Trophoblast cell (in vitro differentiated cells and primary cell): ENCODE measurements around the gene PAX5.

ENCODE experiments used
- DNase-seq, 2 donors: peaks; one replicate each; pipeline ENCODE4 v3.0.0-alpha.2; 2016
- H2AFZ ChIP-seq: 2 replicates; pipeline ENCODE4 v1.6.1; 2013; ENCODE audit warnings: low read length, moderate library complexity, mild to moderate bottlenecking; ENCODE audit not compliant: insufficient read depth, poor library complexity
- H2AK5ac ChIP-seq: 2 replicates; pipeline ENCODE4 v1.6.1; 2013; ENCODE audit warnings: mild to moderate bottlenecking, low read length
- H2BK120ac ChIP-seq: 2 replicates; pipeline ENCODE4 v1.6.1; 2013; ENCODE audit warnings: low read length, mild to moderate bottlenecking, moderate library complexity; ENCODE audit not compliant: insufficient read depth, poor library complexity
- H2BK12ac ChIP-seq: 2 replicates; pipeline ENCODE4 v1.6.1; 2013; ENCODE audit warnings: mild to moderate bottlenecking, low read length, moderate library complexity
- H2BK5ac ChIP-seq: 2 replicates; pipeline ENCODE4 v1.6.1; 2013; ENCODE audit warnings: low read length, low read depth, moderate library complexity, mild to moderate bottlenecking; ENCODE audit not compliant: poor library complexity
- H3K14ac ChIP-seq: 2 replicates; pipeline ENCODE4 v1.6.1; 2013; ENCODE audit warnings: mild to moderate bottlenecking, low read length
- H3K18ac ChIP-seq: 2 replicates; pipeline ENCODE4 v1.6.1; 2013; ENCODE audit warnings: mild to moderate bottlenecking, low read length
- H3K23ac ChIP-seq: 2 replicates; pipeline ENCODE4 v1.6.1; 2013; ENCODE audit warnings: low read length
- H3K27ac ChIP-seq: 2 replicates; pipeline ENCODE4 v1.5.1; 2013; ENCODE audit warnings: low read depth, mild to moderate bottlenecking, inconsistent platforms, low read length, moderate library complexity
- H3K27me3 ChIP-seq: 2 replicates; pipeline ENCODE4 v1.6.1; 2013; ENCODE audit warnings: inconsistent platforms, mild to moderate bottlenecking, low read length, moderate library complexity; ENCODE audit not compliant: insufficient read depth
- H3K36me3 ChIP-seq, 2 experiments: 1 replicate in 1 of 2; 2 replicates in 1 of 2; pipeline ENCODE4 v1.6.1; 2013; ENCODE audit warnings: low read length in 2 of 2, mild to moderate bottlenecking in 2 of 2, moderate library complexity in 1 of 2; ENCODE audit not compliant: insufficient read depth in 2 of 2, control insufficient read depth in 1 of 2
- H3K4ac ChIP-seq: 2 replicates; pipeline ENCODE4 v1.6.1; 2013; ENCODE audit warnings: low read depth, mild to moderate bottlenecking, low read length, moderate library complexity
- H3K4me1 ChIP-seq, 2 experiments: 1 replicate in 1 of 2; 2 replicates in 1 of 2; pipeline ENCODE4 v1.6.1; 2013; ENCODE audit warnings: low read length in 2 of 2, mild to moderate bottlenecking in 2 of 2, moderate library complexity in 1 of 2; ENCODE audit not compliant: insufficient read depth in 2 of 2, control insufficient read depth in 1 of 2
- H3K4me2 ChIP-seq: 2 replicates; pipeline ENCODE4 v1.6.1; 2013; ENCODE audit warnings: inconsistent platforms, mild to moderate bottlenecking, low read length, moderate library complexity
- H3K4me3 ChIP-seq: 2 replicates; pipeline ENCODE4 v1.5.1; 2013; ENCODE audit warnings: mild to moderate bottlenecking, low read depth, low read length, inconsistent platforms
- H3K79me1 ChIP-seq: one replicate; pipeline ENCODE4 v1.6.1; 2013; ENCODE audit warnings: low read length
- H3K79me2 ChIP-seq: 2 replicates; pipeline ENCODE4 v1.6.1; 2013; ENCODE audit warnings: low read length, mild to moderate bottlenecking; ENCODE audit not compliant: control insufficient read depth, insufficient read depth, poor library complexity
- H3K9ac ChIP-seq: 2 replicates; pipeline ENCODE4 v1.6.1; 2013; ENCODE audit warnings: mild to moderate bottlenecking, low read length
- H3K9me3 ChIP-seq: 2 replicates; pipeline ENCODE4 v1.6.1; 2013; ENCODE audit warnings: low read depth, mild to moderate bottlenecking, control low read depth, inconsistent platforms, low read length; ENCODE audit not compliant: insufficient read depth
- H4K12ac ChIP-seq: 2 replicates; pipeline ENCODE4 v1.6.1; 2013; ENCODE audit warnings: low read depth, mild to moderate bottlenecking, low read length, moderate library complexity
- H4K8ac ChIP-seq: 2 replicates; pipeline ENCODE4 v1.6.1; 2013; ENCODE audit warnings: low read depth, mild to moderate bottlenecking, low read length, moderate library complexity
- H4K91ac ChIP-seq: one replicate; pipeline ENCODE4 v1.6.1; 2013; ENCODE audit warnings: low read depth, mild to moderate bottlenecking, low read length, moderate library complexity
- WGBS: extraction: QIAGEN DNeasy Blood & Tissue Kit; methylation state at CpG from one replicate; pipeline ENCODE4 v1.1.7; 2013; ENCODE audit warnings: missing lambda C conversion rate; ENCODE audit not compliant: insufficient read length, insufficient coverage; ENCODE audit errors: extremely low coverage; 5-methylcytosine and 5-hydroxymethylcytosine counted together

Gene PAX5

GRCh38 chr9:37062336-37062735, 28.3 kb upstream of the PAX5 start:
- no peak overlapping the region for H3K4me2 ChIP-seq
- no peaks in the 10 kb centered on the region for H3K79me2 ChIP-seq
- no peak for DNase-seq
- H2AK5ac ChIP-seq: no peak overlapping the region
- H2BK12ac ChIP-seq: no peak overlapping the region
- H3K14ac ChIP-seq: no peak overlapping the region
- H3K18ac ChIP-seq: no peak overlapping the region
- H2BK120ac ChIP-seq: no peak overlapping the region
- no peak overlapping the region for H4K91ac ChIP-seq
- no CpG with 5 or more reads among the region's 4 CpGs for WGBS
- no peak overlapping the region for H3K27ac ChIP-seq
- no peaks in the 10 kb centered on the region for H3K9me3 ChIP-seq
- no peak overlapping the region for H4K12ac ChIP-seq
- H3K36me3 ChIP-seq: no peaks in the 10 kb centered on the region
- H4K8ac ChIP-seq: no peak overlapping the region
- no peak overlapping the region for H3K9ac ChIP-seq
- no peak overlapping the region for H3K23ac ChIP-seq
- H2BK5ac ChIP-seq: no peak overlapping the region
- no peaks in the 10 kb centered on the region for H3K27me3 ChIP-seq
- H3K4ac ChIP-seq: no peak overlapping the region
- no peaks in the 10 kb centered on the region for H3K4me1 ChIP-seq
- no peaks in the 10 kb centered on the region for H3K79me1 ChIP-seq
- no peak overlapping the region for H3K4me3 ChIP-seq
- no peak overlapping the region for H2AFZ ChIP-seq

- WGBS: no CpG with 5 or more reads among the region's 2 CpGs
- H3K79me2 ChIP-seq: no peaks in the 10 kb centered on the region
Observed at GRCh38 chr9:37061768-37062167, 27.7 kb upstream of the PAX5 start.

GRCh38 chr9:37060833-37061232, 26.8 kb upstream of the PAX5 start:
- Histone ChIP-seq H3K27me3 (no peaks in the 10 kb centered on the region), H2AK5ac (no peak overlapping the region), H4K91ac (no peak overlapping the region), H3K4ac (no peak overlapping the region), H3K4me3 (no peak overlapping the region), H3K9ac (no peak overlapping the region), H3K9me3 (no peaks in the 10 kb centered on the region), H3K23ac (no peak overlapping the region), H3K4me2 (no peak overlapping the region), H3K36me3 (no peaks in the 10 kb centered on the region), H4K8ac (no peak overlapping the region), H2AFZ (no peak overlapping the region), H3K27ac (no peak overlapping the region), H3K4me1 (no peaks in the 10 kb centered on the region), H3K14ac (no peak overlapping the region), H4K12ac (no peak overlapping the region), H2BK120ac (no peak overlapping the region), H2BK5ac (no peak overlapping the region), H3K79me2 (no peaks in the 10 kb centered on the region), H3K79me1 (no peaks in the 10 kb centered on the region), H3K18ac (no peak overlapping the region), H2BK12ac (no peak overlapping the region)
- DNase-seq: no peak
- WGBS: no CpG with 5 or more reads among the region's 4 CpGs

More at GRCh38 chr9:37061768-37062167, 27.7 kb upstream of the PAX5 start:
- DNase-seq: peak in 1 of 2 donors; percentile 34
- H3K4ac ChIP-seq: no peak overlapping the region
- no peak overlapping the region for H3K4me2 ChIP-seq
- no peak overlapping the region for H2AFZ ChIP-seq
- H4K91ac ChIP-seq: no peak overlapping the region
- H3K9me3 ChIP-seq: no peaks in the 10 kb centered on the region
- no peak overlapping the region for H3K9ac ChIP-seq
- H4K12ac ChIP-seq: no peak overlapping the region
- H3K27me3 ChIP-seq: no peaks in the 10 kb centered on the region
- H2AK5ac ChIP-seq: no peak overlapping the region
- H3K79me1 ChIP-seq: no peaks in the 10 kb centered on the region
- no peak overlapping the region for H3K27ac ChIP-seq
- H3K23ac ChIP-seq: no peak overlapping the region
- H3K4me3 ChIP-seq: no peak overlapping the region
- H3K14ac ChIP-seq: no peak overlapping the region
- H3K18ac ChIP-seq: no peak overlapping the region
- no peak overlapping the region for H2BK120ac ChIP-seq
- no peak overlapping the region for H2BK5ac ChIP-seq
- H3K4me1 ChIP-seq: no peaks in the 10 kb centered on the region
- no peak overlapping the region for H2BK12ac ChIP-seq
- no peaks in the 10 kb centered on the region for H3K36me3 ChIP-seq
- no peak overlapping the region for H4K8ac ChIP-seq

- Histone ChIP-seq H3K14ac (no peak overlapping the region), H3K4me1 (no peaks in the 10 kb centered on the region), H3K9ac (no peak overlapping the region), H3K79me1 (no peaks in the 10 kb centered on the region), H2AK5ac (no peak overlapping the region), H4K8ac (no peak overlapping the region), H4K91ac (no peak overlapping the region), H4K12ac (no peak overlapping the region), H3K79me2 (no peaks in the 10 kb centered on the region), H3K27ac (no peak overlapping the region), H3K4me2 (no peak overlapping the region), H2BK5ac (no peak overlapping the region), H3K23ac (no peak overlapping the region), H3K18ac (no peak overlapping the region), H3K36me3 (no peaks in the 10 kb centered on the region), H2BK12ac (no peak overlapping the region), H3K4me3 (no peak overlapping the region), H2BK120ac (no peak overlapping the region), H3K4ac (no peak overlapping the region), H3K27me3 (no peaks in the 10 kb centered on the region), H2AFZ (no peak overlapping the region), H3K9me3 (no peaks in the 10 kb centered on the region)
- DNase-seq: no peak
- WGBS: no CpG with 5 or more reads among the region's 2 CpGs
Observed at GRCh38 chr9:37056046-37056920, 22.2 kb upstream of the PAX5 start.
